GM12874 (cell line): Measurements from ENCODE around the gene GRK1.

Source experiments
- TF ChIP-seq, protein P1 (sequence below): IDR thresholded peaks from 2 replicates; pipeline ENCODE4 v1.5.1; 2011; ENCODE audit warnings: low read depth, mild to moderate bottlenecking, control low read depth, low read length, moderate library complexity; ENCODE audit not compliant: insufficient read depth

Gene GRK1

DNA sequence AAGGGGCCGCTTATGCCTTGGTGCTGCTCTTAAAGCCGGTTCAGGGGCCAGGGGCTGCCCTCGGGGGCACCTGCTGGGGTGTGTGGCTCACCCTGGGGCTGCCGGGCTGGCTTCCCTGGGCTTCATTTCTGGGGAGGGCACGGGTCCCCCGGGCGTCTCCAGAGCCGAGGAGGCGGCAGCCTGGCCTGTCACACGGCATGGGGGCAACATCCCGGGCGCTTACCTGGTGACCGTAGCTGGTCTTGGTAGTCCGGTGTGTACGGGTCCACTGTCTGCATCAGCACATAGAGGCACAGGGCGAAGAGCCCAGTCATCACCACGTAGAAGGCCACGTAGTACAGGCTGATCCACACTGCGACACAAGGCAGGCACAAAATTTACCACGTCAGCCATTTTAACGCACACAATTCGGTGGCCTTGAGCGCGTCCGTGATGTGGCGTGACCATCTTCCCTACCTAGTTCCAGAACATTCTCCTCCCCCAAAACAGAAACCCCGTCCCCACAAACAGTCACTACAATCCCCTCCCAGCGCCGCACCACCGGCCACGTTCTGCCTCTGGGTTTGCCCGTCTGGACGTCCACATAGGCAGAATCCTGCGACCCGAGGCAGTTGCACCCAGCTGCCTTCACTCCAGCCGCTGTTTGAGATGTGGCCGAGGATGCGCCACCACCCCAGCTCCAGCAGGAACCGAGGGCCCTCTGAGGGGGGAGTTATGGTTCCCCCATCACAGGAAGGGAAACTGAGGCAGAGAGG lies 12.3 kb upstream of the GRK1 start:
- TF ChIP-seq, protein P1, sequence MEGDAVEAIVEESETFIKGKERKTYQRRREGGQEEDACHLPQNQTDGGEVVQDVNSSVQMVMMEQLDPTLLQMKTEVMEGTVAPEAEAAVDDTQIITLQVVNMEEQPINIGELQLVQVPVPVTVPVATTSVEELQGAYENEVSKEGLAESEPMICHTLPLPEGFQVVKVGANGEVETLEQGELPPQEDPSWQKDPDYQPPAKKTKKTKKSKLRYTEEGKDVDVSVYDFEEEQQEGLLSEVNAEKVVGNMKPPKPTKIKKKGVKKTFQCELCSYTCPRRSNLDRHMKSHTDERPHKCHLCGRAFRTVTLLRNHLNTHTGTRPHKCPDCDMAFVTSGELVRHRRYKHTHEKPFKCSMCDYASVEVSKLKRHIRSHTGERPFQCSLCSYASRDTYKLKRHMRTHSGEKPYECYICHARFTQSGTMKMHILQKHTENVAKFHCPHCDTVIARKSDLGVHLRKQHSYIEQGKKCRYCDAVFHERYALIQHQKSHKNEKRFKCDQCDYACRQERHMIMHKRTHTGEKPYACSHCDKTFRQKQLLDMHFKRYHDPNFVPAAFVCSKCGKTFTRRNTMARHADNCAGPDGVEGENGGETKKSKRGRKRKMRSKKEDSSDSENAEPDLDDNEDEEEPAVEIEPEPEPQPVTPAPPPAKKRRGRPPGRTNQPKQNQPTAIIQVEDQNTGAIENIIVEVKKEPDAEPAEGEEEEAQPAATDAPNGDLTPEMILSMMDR = no peak

- TF ChIP-seq, protein P1 = no peak
Measured at GRCh38 chr13:113655346-113656002, 11.5 kb upstream of the GRK1 start.

GRCh38 chr13:113656003-113656588 lies 10.9 kb upstream of the GRK1 start:
- TF ChIP-seq, protein P1 = no peak

DNA sequence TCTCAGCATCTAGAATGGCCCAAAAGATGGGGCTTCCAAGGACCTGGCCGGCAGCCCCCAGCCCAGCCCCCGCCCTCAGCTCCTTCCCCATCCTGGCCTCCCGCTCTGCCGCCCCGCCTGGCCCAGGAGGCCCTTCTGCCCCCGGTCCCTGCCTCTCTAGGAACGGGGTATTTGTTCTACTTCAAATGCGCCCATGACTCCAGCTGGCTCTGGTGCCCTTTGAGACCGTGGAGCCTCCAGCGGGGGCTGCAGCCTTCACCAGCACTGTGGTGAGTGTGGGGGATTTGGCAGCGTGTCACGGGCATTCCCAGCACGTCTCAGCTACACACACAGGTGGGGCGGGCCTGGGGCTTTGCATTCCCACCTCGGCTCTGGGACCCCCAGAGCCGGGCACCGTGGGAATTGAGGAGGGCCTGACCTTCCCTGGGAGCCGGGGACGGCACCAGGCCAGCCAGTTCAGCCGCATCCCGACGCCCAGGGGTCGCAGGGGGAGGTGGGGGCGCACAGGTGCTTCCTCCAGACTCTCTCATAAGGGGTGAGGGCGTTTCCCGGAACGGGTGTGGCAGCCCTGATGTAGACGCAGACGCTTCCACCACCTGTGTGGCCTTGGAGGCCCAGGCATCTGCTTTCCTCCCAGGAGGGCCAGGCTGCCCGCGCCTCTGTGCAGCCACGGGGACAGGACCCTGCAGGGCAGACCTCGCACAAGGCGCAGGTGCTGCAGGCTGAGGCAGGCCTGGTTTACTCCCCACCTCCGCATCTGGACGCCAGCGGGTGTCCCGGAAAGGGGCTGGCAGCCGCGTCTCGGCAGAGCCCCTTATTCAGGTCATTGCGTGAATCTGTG lies 10.0 kb upstream of the GRK1 start:
- TF ChIP-seq, protein P1 = no peak

- TF ChIP-seq, protein P1 = no peak
Measured at GRCh38 chr13:113657851-113658741, 8.9 kb upstream of the GRK1 start, which contains the start of gene ATP4B. ATP4B (minus strand) TSS chr13:113658198; CDS start chr13:113658144, 54 bp downstream.

- TF ChIP-seq, protein P1 = no peak
Measured at GRCh38 chr13:113658836-113659235, 8.2 kb upstream of the GRK1 start.
